SK-N-SH (cell line): ENCODE data around the gene SLC7A8. TPM values are rescaled to one million over a fixed set of nuclear protein-coding genes. Genes with fewer than 3 reads are reported as not detected.
"Not testable (repeated sequence)": the region's sequence is repeated elsewhere in the genome, so short reads cannot be mapped to it uniquely, and the experiment has no call there.

Experiments used
- CTCF ChIA-PET: fragments of 300-600, 350-600 bp; formaldehyde crosslinking; extraction: SDS; loops from one replicate; lab custom pipeline; 2021; lab: Yijun Ruan, JAX
- POLR2A ChIA-PET: fragments of 350-600 bp; sonication (Branson Sonifier 250); formaldehyde crosslinking; extraction: SDS; loops from one replicate; lab custom pipeline; 2020; ENCODE audit warnings: antibody characterized with exemption, inconsistent platforms; lab: Yijun Ruan, JAX
- DNase-seq: peaks from one replicate; pipeline ENCODE4 v3.0.0; 2012
- H2AFZ ChIP-seq: fragments of 200-600 bp; sonication (generic); 2 replicates; pipeline ENCODE4 v1.8.1; 2016; ENCODE audit warnings: antibody characterized with exemption, mild to moderate bottlenecking, low read depth
- H3F3A ChIP-seq: fragments of 200-600 bp; sonication (generic); replicated peaks from 2 replicates; pipeline ENCODE3; 2016; ENCODE audit warnings: antibody characterized with exemption, mild to moderate bottlenecking; ENCODE audit not compliant: insufficient read depth
- H3K27ac ChIP-seq, 2 experiments: fragments of 200-500 bp in 1 of 2; fragments of 200-600 bp in 1 of 2; sonication (Bioruptor generic) in 1 of 2; sonication (generic), shearing (Covaris generic) in 1 of 2; 2 replicates each; pipeline versions ENCODE4 v1.5.1 to v1.6.1; 2014 to 2016; ENCODE audit warnings: low read depth in 2 of 2, inconsistent platforms in 1 of 2, low read length in 1 of 2, mild to moderate bottlenecking in 1 of 2, mixed read lengths in 1 of 2
- H3K27me3 ChIP-seq: fragments of 200-600 bp; sonication (generic), shearing (Covaris generic); 2 replicates; pipeline ENCODE4 v1.6.1; 2016; ENCODE audit warnings: mixed run types; ENCODE audit not compliant: insufficient read depth
- H3K36me3 ChIP-seq, 2 experiments: fragments of 200-500 bp in 1 of 2; fragments of 200-600 bp in 1 of 2; sonication (Bioruptor generic) in 1 of 2; sonication (generic) in 1 of 2; replicated peaks in 1 of 2; 2 replicates each; pipeline versions ENCODE3 to v1.5.1; 2014 to 2016; ENCODE audit warnings: low read length in 1 of 2, mild to moderate bottlenecking in 1 of 2; ENCODE audit not compliant: insufficient read depth in 2 of 2, control insufficient read depth in 1 of 2
- H3K4me1 ChIP-seq, 2 experiments: fragments of 200-500 bp in 1 of 2; fragments of 200-600 bp in 1 of 2; sonication (Bioruptor generic) in 1 of 2; sonication (generic), shearing (Covaris generic) in 1 of 2; 2 replicates each; pipeline versions ENCODE4 v1.5.1 to v1.6.1; 2014 to 2016; ENCODE audit warnings: low read depth in 1 of 2, low read length in 1 of 2, mixed run types in 1 of 2; ENCODE audit not compliant: insufficient read depth in 2 of 2, control insufficient read depth in 1 of 2
- H3K4me2 ChIP-seq: fragments of 200-600 bp; sonication (generic), shearing (Covaris generic); 2 replicates; pipeline ENCODE4 v1.6.1; 2017; ENCODE audit warnings: mixed run types
- H3K4me3 ChIP-seq, 2 experiments: fragments of 200-500 bp in 1 of 2; fragments of 200-600 bp in 1 of 2; sonication (Bioruptor generic) in 1 of 2; sonication (generic), shearing (Covaris generic) in 1 of 2; 2 replicates each; pipeline versions ENCODE4 v1.5.1 to v1.8.1; 2014 to 2016; ENCODE audit warnings: low read depth in 2 of 2, inconsistent platforms in 1 of 2, low read length in 1 of 2, mild to moderate bottlenecking in 1 of 2, mixed read lengths in 1 of 2, moderate library complexity in 1 of 2
- H3K79me2 ChIP-seq: fragments of 200-600 bp; sonication (generic); 2 replicates; pipeline ENCODE4 v1.8.1; 2017; ENCODE audit warnings: mild to moderate bottlenecking; ENCODE audit not compliant: insufficient read depth
- H3K9ac ChIP-seq: fragments of 200-600 bp; sonication (generic); 2 replicates; pipeline ENCODE4 v1.6.1; 2017; ENCODE audit warnings: mixed run types
- H3K9me2 ChIP-seq: fragments of 200-600 bp; sonication (generic); 2 replicates; pipeline ENCODE4 v1.6.1; 2017; ENCODE audit warnings: mixed run types
- H3K9me3 ChIP-seq: fragments of 200-600 bp; sonication (generic); 2 replicates; pipeline ENCODE4 v1.6.1; 2017; ENCODE audit warnings: mixed run types, mild to moderate bottlenecking, moderate library complexity
- H4K20me1 ChIP-seq: fragments of 200-600 bp; sonication (generic); 2 replicates; pipeline ENCODE4 v1.6.1; 2017; ENCODE audit warnings: mild to moderate bottlenecking, mixed run types; ENCODE audit not compliant: insufficient read depth
- CHD2 ChIP-seq: fragments of 150-350 bp; IDR thresholded peaks from 2 replicates; pipeline ENCODE4 v1.6.1; 2018; ENCODE audit warnings: low read length; ENCODE audit not compliant: partially characterized antibody
- ELF1 ChIP-seq: IDR thresholded peaks from 2 replicates; pipeline ENCODE4 v1.4.0; 2012
- EZH2phosphoT487 ChIP-seq: fragments of 200-600 bp; sonication (generic); IDR thresholded peaks from 2 replicates; pipeline ENCODE4 v1.6.1; 2017; ENCODE audit warnings: low read depth, mixed run types, mild to moderate bottlenecking, antibody characterized with exemption, moderate library complexity, borderline replicate concordance
- FOXJ3 ChIP-seq: sonication (generic); formaldehyde crosslinking; IDR thresholded peaks from 2 replicates; pipeline ENCODE4 v1.5.1; 2020; ENCODE audit warnings: mild to moderate bottlenecking, missing genetic modification reagents
- JUND ChIP-seq: IDR thresholded peaks from 2 replicates; pipeline ENCODE4 v1.4.0; 2012
- PBX3 ChIP-seq: IDR thresholded peaks from 2 replicates; pipeline ENCODE4; 2012
- POLR2AphosphoS5 ChIP-seq: IDR thresholded peaks from 2 replicates; pipeline ENCODE4 v1.6.1; 2012; ENCODE audit warnings: low read depth, low read length
- RCOR1 ChIP-seq: fragments of 150-350 bp; IDR thresholded peaks from 2 replicates; pipeline ENCODE4 v1.6.1; 2017; ENCODE audit warnings: antibody characterized with exemption, low read length
- RFX5 ChIP-seq: IDR thresholded peaks from 2 replicates; pipeline ENCODE4 v1.6.1; 2012; ENCODE audit warnings: mild to moderate bottlenecking, improper control_type of control experiment, low read length
- TAF1 ChIP-seq: IDR thresholded peaks from 2 replicates; pipeline ENCODE4 v1.6.1; 2012; ENCODE audit warnings: low read depth, mild to moderate bottlenecking, low read length, moderate library complexity, borderline replicate concordance
- WGBS: methylation state at CpG from one replicate; pipeline ENCODE4 v1.1.6; 2017; ENCODE audit warnings: low lambda C conversion rate; 5-methylcytosine and 5-hydroxymethylcytosine counted together
- polyA plus RNA-seq, 3 experiments: library from polyadenylated mRNA; depleted of rRNA; stranded (reverse); fragments of >200 nt; gene quantifications; 2 replicates each; pipeline ENCODE4 v1.2.3, GENCODE V29; 2012

SLC7A8 gene
- polyA plus RNA-seq, 1 of the 3 experiments (the other 2 are of a cell fraction): 1.4 TPM

GRCh38 chr14:23202001-23202400 lies 18.5 kb upstream of the SLC7A8 start (continued):
- TF ChIP-seq TAF1 (no peak), EZH2phosphoT487 (no peak), POLR2AphosphoS5 (no peak), FOXJ3 (no peak), ELF1 (no peak), JUND (no peak), RFX5 (no peak)

GRCh38 chr14:23199141-23199540 lies 15.7 kb upstream of the SLC7A8 start:
- H3K4me1 ChIP-seq, POLR2A ChIA-PET, H3K9ac ChIP-seq, H3K9me2 ChIP-seq, DNase-seq, H3K4me3 ChIP-seq, H3K36me3 ChIP-seq, H2AFZ ChIP-seq, H4K20me1 ChIP-seq, H3K79me2 ChIP-seq, H3K4me2 ChIP-seq, H3K27ac ChIP-seq, H3F3A ChIP-seq, H3K9me3 ChIP-seq: not testable (repeated sequence)
- H3K27me3 ChIP-seq: peaks cover 65% of the 10 kb centered on the region; the same call in 1 of the 2 replicates
- WGBS: 14% methylated on average over 1 of the region's 1 CpG
- CTCF ChIA-PET: interaction anchor here (1.9 to 2.3 kb wide), 2 partner anchors 12 to 79 kb away, joined by 8 to 14 read pairs; no protein-coding TSS in a partner anchor

GRCh38 chr14:23196487-23196886 lies 13.0 kb upstream of the SLC7A8 start:
- H3K9me3 ChIP-seq, H3K9ac ChIP-seq, H3K4me3 ChIP-seq, H3K4me1 ChIP-seq, H2AFZ ChIP-seq, H3K9me2 ChIP-seq, H3K79me2 ChIP-seq, H3F3A ChIP-seq, H3K27ac ChIP-seq, H4K20me1 ChIP-seq, H3K4me2 ChIP-seq, H3K36me3 ChIP-seq, DNase-seq: not testable (repeated sequence)
- WGBS: 44% methylated on average over 2 of the region's 2 CpGs
- peaks cover 59% of the 10 kb centered on the region; the same call in 1 of the 2 replicates for H3K27me3 ChIP-seq
- CTCF ChIA-PET: interaction anchor here (0.8 to 1.4 kb wide), 2 partner anchors 15 to 76 kb away, joined by 3 to 4 read pairs; no protein-coding TSS in a partner anchor
- POLR2A ChIA-PET: interaction anchor here (0.7 kb wide), 1 partner anchor 25 kb away, joined by 3 read pairs; no protein-coding TSS in a partner anchor

- H3K27ac ChIP-seq: no peak overlapping the region
Measured at GRCh38 chr14:23195552-23196101, 12.2 kb upstream of the SLC7A8 start.

More at GRCh38 chr14:23195552-23196101, 12.2 kb upstream of the SLC7A8 start:
- Histone ChIP-seq H3K27me3 (peaks cover 57% of the 10 kb centered on the region; the same call in 1 of the 2 replicates), H4K20me1 (no peaks in the 10 kb centered on the region), H3F3A (no peaks in the 10 kb centered on the region), H3K4me2 (no peak overlapping the region), H2AFZ (no peak overlapping the region), H3K9ac (no peak overlapping the region), H3K9me3 (no peaks in the 10 kb centered on the region), H3K79me2 (no peaks in the 10 kb centered on the region), H3K4me3 (no peak overlapping the region), H3K4me1 (no peaks in the 10 kb centered on the region), H3K36me3 (no peaks in the 10 kb centered on the region), H3K9me2 (no peaks in the 10 kb centered on the region)
- ChIA-PET CTCF (interaction anchor here (1.4 kb wide), 2 partner anchors 14 to 127 kb away, joined by 3 to 4 read pairs; no protein-coding TSS in a partner anchor), POLR2A (no interaction called here)
- DNase-seq: no peak
- 4% methylated on average over 7 of the region's 7 CpGs for WGBS
- TF ChIP-seq PBX3 (no peak), CHD2 (no peak), JUND (no peak), RCOR1 (no peak), TAF1 (no peak), EZH2phosphoT487 (no peak)
